ENCODE measurements around the gene KLHL30.

The KLHL30 gene

DNA sequence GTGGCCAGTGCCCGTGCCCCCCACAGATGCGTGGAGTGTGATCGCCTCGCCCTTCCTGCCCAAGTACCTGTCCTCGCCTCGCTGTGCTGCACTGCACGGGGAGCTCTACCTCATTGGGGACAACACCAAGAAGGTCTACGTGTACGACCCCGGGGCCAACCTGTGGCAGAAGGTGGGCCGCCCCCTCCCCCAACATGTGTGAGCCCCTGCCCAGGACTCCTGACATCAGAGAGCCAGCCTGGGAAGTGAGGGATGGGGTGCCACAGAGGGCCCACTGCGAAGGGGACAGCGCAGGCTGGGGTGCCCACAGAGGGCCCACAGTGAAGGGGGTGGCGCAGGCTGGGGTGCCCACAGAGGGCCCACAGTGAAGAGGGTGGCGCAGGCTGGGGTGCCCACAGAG lies 10.5 kb downstream of the KLHL30 start:
- DNase-seq, result no peak

GRCh38 chr2:238149841-238150572 lies 11.5 kb downstream of the KLHL30 start:
- DNase-seq, result no peak

GRCh38 chr2:238150686-238151085 lies 12.2 kb downstream of the KLHL30 start:
- no peak for DNase-seq

DNA sequence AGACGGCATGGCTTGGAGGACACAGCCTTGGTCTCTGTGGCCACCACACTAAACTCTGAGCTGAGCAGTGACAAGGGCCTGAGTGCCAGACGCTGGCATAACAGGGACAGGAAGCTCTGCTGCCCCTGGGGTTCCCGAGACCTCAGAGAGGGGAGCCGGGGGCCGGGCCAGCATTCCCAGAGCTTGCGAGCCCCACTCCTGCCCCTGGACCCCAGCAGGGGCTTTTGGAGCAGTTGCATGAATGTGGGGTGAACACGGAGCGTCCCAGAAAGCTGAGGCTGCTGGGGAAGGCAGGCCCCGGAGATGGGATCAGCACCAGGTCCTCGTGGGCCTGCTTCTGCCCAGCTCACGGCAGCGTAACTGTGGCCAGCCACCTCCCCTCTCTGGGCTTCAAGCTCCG lies 12.7 kb downstream of the KLHL30 start:
- DNase-seq, result no peak

DNA sequence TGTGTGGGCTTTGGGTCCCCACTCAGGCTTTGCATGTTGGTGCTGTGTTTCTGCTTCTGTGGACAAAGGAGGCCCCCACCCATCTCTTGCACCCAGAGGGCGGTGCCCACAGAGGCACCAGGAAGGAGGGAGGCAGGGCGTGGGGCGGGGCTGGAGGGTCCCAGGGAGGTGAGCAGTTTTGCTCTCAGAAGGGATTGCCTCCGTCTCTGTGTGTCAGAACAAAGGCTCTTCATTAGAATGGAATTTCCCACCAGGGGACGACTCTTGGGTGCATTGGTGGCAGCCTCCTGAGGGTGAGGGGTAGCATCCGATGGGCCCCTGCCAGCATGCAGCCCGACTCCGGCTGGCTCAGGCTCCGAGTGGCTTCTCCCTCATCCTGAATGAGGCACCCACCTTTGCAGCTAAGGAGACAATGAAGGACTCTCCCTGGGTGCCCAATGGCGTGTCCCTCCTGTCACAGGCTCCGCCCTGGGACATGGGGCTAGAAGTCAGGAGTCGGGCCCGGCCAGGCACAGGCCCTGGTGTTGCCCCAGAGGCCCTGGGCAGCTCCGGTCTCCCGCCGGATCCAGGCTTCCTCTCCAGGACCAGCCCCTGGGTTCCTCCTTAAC lies 13.3 kb downstream of the KLHL30 start:
- DNase-seq, result no peak

DNA sequence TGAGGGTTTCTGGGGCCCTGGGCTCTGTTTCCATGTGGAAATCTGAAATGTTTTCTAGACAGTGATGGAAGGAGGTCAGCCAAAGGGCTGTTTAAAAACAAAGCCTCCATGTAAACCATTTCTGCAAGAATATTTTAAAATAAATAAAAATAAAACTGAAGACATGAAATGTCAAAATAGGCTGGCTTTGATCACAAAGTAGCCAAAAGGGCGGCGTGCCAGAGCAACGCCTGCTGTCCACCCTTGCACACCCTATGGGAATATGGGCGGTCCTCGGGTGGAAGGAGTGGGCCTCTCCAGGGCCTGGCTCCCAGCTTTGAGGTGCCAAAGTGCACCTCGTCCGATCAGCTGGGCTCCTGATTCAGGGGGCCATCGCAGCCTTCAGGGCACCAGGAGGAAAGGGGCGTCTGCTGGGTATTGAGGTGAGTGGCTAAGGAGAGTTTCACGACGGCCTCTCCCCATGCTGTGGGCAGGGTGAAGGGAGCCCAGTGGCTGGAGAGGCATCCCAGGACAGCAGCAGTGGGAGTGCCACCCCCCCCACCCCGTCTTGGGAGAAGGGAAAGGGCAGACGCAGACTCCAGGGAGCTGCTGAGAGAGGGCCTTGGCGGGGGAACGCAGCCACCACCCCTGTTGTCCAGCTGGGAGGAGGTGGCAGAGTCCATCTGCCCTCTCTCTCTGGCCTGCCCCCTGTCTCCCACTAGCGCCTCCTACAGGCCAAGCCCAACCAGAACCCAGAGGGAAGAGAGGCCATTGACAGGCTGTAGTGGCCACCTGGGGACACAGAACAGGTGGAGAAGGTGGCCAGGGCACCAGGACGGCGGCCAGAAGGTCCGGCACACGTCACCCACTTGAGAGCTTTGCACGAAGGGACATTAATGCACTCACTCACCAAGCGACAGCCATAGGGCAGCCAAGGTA lies 14.6 kb downstream of the KLHL30 start:
- no peak for DNase-seq

GRCh38 chr2:238154570-238154969 lies 16.1 kb downstream of the KLHL30 start:
- DNase-seq, result no peak

GRCh38 chr2:238155051-238155760 lies 16.7 kb downstream of the KLHL30 start:
- no peak for DNase-seq

- DNase-seq, result no peak
Observed at GRCh38 chr2:238155761-238156694, 17.6 kb downstream of the KLHL30 start.

DNA sequence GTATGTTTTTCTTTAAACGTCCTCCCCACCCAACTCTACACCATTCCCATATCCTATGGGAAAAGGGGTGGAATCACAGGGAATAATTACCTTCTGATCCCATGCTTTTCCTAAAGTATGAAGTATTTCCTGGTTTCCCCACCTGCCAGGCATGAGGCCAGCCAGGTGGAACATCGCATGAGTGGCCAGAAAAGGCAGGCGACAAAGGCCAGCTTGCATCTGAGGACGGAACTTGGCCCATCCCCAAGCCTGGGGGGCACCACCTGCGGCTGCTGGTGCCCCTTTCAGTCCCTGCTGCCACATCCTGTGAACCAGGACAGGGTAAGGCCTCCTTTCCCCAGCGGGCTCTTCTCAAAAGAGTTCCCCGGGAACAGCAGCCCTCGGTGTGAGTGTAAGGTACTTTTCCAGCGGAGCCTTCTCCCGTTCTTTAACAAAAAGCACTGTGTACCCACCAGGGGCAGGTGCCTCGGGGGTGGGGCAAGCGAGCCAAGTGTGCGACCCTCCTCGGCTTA lies 19.1 kb downstream of the KLHL30 start:
- DNase-seq, result no peak

DNA sequence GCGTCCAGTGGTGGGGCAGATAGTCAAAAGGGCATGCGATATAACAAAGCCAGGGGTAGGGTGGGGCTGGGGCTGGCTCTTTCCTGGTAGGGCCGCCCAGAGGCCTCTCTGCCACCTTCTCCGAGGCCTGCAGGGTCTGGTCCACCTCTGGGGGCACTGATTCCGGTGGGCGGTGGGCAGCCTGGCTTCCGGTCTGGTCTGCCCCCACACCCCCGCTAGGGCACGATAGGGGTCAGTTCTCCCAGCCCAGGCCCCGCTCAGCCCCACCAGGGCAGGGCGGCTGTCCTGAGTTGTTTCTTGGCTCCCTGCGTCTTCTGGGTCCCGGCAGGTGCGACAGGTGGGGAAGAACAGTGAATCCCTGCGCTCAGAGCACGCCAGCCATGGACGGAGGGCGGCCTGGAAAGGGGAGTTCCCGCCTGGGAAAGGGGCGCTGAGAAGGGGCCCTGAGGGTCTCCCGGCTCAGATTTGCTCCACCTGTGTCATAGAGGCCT lies 19.6 kb downstream of the KLHL30 start:
- DNase-seq, result no peak

DNA sequence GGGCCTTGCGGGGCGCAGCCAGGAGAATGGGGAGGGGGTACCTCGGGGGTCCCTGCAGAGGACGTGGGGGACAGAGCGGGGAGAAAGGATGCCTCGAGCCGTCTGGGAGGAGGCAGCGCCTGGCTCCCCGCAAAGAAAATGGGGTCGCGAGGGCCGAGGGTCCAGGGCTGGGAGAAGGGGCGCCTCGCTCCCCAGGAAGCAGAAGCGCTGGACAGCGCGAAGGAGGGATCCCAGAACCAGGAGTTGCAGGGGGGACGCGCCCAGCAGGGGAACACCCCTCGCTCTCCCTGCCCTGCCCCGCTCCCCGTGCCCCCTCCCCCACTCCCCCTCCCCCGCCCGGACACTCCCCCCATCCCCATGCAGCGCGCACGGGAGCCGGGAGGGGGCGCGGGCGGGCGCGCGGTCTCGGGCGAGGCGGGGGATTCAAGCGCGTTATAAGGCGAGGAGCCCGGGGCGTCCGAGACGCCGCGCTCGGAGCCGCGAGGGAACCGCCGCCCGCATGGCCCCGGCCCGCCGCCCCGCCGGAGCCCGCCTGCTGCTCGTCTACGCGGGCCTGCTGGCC lies 20.1 kb downstream of the KLHL30 start, which contains the start of gene ERFE:
TSS of gene ERFE (plus strand) at position 462 of the 562 bp plus-strand sequence. CDS start at position 500, 38 bp downstream.
- DNase-seq, result peak; percentile 29

GRCh38 chr2:238159071-238159539 lies 20.6 kb downstream of the KLHL30 start:
- no peak for DNase-seq

- DNase-seq, result no peak
Observed at GRCh38 chr2:238159661-238160205, 21.3 kb downstream of the KLHL30 start.

- DNase-seq, result peak; percentile 72
Observed at GRCh38 chr2:238160206-238161129, 22.0 kb downstream of the KLHL30 start.

GRCh38 chr2:238161291-238162051 lies 23.0 kb downstream of the KLHL30 start:
- no peak for DNase-seq

DNA sequence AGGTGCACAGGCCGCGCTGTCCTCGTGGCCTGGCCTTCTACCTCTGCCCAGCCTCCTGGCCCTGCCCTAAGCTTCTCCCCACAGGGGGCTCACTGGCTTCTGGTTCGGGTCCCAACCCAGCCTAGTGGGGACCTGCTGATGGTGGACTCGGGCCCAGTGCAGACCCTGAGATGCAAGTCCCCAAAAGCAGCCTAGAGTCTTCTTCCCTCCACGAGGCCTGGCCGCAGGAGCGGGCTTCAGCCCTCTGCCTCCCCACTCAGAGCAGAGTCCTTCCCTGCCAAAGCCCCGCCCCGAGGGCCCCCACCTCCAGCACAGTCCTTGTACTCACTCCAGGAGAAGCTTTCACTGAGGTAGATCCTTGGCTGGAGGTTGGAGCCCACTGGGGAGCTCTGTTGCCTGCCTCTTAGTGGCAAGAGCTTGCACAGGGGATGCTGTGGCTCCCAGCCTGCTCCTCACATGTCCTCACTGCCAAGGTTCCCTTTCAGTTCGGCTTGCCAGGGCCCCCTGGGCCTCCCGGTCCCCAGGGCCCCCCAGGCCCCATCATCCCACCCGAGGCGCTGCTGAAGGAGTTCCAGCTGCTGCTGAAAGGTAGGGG lies 23.9 kb downstream of the KLHL30 start:
- no peak for DNase-seq

DNA sequence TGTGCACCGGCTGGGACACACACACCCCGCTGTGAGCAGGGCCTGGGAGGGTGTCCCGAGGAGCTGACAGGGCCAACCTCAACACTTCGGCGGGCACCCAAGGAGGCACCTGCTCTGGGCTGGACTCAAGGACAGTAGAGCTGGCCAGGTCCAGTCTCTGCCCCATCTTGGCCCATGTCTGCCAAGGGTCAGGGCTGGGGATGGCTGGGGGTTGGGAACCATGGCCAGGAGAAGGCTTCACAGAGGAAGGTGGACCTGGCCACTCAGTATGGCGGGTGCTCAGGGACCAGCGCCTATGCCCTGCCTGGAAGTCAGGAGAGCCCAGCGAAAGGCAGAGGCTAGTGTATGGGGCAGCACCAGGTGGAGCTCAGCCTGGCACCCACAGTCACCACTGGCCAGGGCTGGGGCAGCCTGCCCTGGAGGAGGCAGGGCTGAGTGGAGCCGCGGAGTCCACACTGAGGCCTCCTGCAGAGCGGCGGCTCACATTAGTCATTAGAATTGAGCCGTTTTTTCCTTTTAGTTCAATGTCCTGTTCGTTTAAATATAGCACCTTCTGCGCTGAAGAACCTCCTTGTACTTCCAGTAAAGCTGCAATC lies 24.5 kb downstream of the KLHL30 start:
- DNase-seq, result no peak

All from inflammatory macrophage treated with lipopolysaccharide for 4 hours (primary cell).